Stimulated activated CD8-positive, alpha-beta memory T cell treated with anti-CD3 and anti-CD28 coated beads, Interleukin-4, amount 100 ng/mL, for 4 hours (primary cell): ENCODE measurements around the gene PTPN6.
A peak's percentile ranks its signal among the peaks of the same experiment; 100 is the strongest.

Source experiments
- DNase-seq, 2 donors: peaks; one replicate each; pipeline ENCODE4 v3.0.0-alpha.2; 2020; ENCODE audit warnings: low read depth in 2 of 2, low spot score in 1 of 2

PTPN6 gene

DNA sequence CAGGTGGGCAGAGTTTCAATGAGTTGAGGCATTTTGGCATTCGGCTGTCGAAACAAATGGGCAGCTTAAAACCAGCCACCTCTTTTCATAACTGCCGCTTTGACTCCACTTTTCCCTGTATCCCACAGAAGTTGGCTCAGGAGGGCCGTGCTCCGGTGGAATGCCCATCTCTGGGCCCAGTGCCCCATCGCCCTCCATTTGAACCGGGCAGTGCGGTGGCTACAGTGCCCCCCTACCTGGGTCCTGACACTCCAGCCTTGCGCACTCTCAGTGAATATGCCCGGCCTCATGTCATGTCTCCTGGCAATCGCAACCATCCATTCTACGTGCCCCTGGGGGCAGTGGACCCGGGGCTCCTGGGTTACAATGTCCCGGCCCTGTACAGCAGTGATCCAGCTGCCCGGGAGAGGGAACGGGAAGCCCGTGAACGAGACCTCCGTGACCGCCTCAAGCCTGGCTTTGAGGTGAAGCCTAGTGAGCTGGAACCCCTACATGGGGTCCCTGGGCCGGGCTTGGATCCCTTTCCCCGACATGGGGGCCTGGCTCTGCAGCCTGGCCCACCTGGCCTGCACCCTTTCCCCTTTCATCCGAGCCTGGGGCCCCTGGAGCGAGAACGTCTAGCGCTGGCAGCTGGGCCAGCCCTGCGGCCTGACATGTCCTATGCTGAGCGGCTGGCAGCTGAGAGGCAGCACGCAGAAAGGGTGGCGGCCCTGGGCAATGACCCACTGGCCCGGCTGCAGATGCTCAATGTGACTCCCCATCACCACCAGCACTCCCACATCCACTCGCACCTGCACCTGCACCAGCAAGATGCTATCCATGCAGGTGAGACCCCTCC, 12.6 kb upstream of the PTPN6 start:
- no peak for DNase-seq

DNA sequence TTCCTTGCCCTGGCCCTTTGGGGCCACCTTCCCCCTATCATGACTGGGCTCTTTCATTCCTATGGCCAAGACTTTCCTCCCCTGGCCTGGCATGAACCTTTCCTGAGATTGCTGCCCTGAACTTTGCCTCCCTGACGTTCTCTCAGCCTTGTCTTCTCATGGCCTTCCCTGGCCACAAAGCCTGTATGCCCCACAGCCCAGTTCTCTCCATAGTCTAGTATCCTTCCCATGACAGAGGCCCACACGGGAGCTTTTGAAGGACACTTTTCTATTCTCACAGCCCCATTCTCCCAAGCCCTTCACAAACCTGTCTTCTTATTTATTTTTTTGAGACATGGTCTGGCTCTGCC, 12.0 kb upstream of the PTPN6 start:
- no peak for DNase-seq

DNA sequence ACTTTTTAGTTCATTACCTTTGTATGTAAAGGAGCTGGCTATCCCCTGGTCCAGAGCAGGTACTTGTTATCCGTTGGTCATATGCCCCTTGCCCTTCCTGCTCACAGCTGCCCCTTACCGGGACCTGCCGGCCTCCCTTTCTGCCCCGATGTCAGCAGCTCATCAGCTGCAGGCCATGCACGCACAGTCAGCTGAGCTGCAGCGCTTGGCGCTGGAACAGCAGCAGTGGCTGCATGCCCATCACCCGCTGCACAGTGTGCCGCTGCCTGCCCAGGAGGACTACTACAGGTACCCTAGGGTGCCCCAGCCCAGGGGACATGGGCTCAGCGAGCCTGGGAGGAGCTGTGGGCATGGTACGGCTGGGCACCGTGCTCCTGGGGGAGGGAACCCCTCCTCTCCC, 9.9 kb upstream of the PTPN6 start:
- DNase-seq = no peak

DNA sequence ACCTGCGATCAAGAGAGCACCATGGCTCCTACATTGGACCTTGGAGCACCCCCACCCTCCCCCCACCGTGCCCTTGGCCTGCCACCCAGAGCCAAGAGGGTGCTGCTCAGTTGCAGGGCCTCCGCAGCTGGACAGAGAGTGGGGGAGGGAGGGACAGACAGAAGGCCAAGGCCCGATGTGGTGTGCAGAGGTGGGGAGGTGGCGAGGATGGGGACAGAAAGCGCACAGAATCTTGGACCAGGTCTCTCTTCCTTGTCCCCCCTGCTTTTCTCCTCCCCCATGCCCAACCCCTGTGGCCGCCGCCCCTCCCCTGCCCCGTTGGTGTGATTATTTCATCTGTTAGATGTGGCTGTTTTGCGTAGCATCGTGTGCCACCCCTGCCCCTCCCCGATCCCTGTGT, 9.4 kb upstream of the PTPN6 start:
- DNase-seq = no peak

DNA sequence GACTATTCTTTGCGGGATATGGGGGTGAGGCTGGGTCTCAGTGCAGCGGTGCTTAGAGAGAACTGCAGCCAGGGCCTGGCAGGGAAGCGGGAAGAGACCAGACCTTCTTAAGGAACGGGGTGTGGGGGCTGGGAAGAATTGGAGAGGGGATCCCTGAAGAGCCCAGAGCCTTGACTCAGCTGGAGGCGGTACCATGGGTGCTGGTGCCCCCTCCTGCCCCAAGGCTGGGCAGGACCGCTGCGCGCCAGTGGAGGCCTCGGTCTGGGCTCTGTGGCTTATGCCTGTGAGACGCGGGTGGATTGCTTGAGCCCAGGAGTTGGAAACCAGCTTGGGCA, 8.9 kb upstream of the PTPN6 start:
- no peak for DNase-seq

DNA sequence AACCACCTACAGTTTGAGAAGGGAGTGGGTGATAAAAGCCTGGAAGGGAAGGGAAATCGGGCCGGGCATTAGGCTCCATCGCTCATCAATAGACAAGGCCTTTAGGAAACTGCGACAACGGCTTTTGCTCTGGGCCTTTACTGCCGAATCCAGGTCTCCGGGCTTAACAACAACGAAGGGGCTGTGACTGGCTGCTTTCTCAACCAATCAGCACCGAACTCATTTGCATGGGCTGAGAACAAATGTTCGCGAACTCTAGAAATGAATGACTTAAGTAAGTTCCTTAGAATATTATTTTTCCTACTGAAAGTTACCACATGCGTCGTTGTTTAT, 7.8 kb upstream of the PTPN6 start:
- no peak for DNase-seq

DNA sequence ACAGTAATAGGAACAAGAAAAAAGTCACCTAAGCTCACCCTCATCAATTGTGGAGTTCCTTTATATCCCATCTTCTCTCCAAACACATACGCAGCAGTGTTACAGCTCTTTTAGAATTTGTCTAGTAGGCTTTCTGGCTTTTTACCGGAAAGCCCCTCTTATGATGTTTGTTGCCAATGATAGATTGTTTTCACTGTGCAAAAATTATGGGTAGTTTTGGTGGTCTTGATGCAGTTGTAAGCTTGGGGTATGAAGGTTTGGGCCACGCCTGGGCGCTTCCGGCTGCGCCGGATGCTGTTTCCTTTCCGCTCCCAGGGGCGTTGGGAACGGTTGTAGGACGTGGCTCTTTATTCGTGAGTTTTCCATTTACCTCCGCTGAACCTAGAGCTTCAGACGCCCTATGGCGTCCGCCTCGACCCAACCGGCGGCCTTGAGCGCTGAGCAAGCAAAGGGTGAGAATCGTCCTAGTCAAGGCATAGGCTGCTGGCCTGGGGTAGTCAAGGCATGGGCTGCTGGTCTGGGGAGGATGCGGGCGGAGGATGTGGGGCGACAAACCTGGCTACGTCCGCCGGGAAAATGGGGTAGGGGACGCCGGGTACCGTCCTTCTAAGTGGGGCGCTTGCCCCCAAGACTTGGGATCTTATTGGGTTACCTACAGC, 7.3 kb upstream of the PTPN6 start, which contains the start of the genes C12orf57 and RNU7-1:
Gene C12orf57 (plus strand): TSS at position 301 of the 659 bp plus-strand sequence. CDS start 100 bp downstream, at position 401.
Gene RNU7-1 (plus strand): TSS at position 95 of the 659 bp plus-strand sequence.
- DNase-seq = no peak

DNA sequence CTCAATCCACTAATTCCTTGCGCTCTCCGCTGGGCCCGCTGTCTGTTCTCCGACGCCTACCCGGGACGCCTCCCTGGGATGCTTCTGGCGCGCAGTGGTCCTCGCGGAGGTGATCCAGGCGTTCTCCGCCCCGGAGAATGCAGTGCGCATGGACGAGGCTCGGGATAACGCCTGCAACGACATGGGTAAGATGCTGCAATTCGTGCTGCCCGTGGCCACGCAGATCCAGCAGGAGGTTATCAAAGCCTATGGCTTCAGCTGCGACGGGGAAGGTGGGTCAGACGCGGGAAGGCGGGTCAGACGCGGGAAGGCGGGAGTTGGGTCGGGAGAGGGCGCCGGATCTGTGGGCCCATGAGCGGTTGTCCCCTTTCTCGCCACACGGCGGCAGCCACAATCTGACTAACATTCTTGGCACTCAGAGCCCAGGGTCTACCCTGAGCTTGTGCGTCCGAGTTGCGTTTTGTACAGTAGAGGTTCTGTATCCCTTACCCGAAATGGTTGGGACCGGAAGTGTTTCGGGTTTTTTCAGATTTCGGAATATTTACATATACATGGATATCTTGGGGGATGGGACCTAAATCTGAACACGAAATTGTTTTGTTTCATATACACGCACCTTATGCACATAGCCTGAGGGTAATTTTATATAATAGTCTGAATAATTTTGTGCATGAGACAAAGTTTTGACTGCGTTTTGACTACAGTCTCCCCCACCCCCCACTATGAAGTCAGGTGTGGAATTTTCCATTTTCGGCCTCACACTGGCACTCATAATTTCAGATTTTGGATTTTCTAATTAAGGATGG, 6.6 kb upstream of the PTPN6 start:
- peak; percentile 66 to 74 for DNase-seq

DNA sequence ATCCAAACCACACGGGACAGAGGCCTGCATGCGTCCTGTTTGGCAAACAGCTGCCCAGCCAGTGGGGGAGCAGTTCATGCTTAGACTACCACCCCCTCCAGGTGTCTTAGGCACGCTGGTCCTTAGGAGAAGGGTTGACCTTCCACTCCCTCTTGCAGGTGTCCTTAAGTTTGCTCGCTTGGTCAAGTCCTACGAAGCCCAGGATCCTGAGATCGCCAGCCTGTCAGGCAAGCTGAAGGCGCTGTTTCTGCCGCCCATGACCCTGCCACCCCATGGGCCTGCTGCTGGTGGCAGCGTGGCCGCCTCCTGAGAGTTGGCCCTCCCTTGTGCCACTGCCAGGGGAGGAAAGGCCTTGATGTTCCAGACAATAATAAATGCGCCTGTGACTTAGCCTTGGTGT, 5.5 kb upstream of the PTPN6 start:
- DNase-seq = no peak

DNA sequence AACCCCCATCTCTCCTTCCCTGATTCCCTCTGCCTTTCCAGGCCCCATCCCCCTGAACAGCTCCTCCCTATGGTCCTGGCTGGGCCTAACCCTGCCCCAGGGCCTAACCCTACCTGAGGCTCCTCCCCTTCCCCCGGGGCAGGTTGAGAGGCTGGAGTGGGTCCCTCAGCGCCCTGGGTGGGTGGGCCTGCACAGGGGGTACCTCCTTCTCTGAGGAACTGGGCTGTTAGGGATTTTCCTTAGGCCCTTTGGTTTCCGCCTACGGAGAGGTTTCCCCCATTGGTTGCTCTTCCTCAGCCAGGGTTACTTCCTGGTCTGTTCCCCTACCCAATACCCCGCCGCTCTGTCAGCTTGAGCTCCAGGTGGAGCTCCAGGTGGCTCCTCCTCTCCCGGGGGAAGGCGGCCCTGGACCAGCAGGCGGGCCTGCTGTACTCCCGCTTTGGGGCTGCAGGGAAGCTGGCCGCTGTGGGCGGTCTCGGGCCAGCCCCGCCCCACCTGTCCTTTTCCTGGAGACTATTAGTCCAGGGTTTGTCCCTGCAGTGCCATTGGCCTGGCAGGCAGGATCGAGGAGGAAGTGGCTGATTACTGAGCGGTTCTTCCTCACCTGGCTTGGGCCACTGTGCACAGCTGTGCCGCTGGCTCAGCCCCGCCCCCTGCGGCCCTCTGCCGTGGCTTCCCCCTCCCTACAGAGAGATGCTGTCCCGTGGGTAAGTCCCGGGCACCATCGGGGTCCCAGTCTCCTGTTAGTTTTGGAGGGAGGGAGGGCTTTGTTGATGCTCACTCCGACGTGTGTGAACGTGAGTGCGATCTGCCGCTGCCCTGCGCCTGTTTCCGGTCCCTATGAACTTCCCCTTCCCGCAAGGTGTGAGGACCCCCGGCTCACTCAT, 4.9 kb upstream of the PTPN6 start:
- DNase-seq = no peak

DNA sequence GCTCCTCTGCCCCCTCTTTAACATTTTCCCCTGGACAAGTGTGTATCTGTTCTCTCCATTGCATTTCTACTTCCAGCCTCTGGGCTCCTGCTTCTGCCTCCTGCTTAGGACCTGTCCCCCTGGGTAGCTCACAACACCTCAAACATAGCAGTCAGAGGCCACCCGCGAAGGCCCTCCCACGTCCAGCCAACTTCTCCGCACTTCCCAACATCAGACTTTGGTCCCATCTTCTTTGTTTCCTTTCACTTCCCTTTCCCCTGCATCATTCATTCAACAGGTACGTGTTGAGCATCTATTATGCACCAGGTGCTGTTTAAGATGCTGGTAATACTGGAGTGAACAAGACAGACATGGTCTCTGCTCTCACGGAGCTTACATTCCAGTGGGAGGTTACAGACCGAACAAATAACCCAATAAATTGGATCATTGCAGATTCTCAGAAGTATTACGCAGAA, 4.2 kb upstream of the PTPN6 start:
- DNase-seq = no peak

DNA sequence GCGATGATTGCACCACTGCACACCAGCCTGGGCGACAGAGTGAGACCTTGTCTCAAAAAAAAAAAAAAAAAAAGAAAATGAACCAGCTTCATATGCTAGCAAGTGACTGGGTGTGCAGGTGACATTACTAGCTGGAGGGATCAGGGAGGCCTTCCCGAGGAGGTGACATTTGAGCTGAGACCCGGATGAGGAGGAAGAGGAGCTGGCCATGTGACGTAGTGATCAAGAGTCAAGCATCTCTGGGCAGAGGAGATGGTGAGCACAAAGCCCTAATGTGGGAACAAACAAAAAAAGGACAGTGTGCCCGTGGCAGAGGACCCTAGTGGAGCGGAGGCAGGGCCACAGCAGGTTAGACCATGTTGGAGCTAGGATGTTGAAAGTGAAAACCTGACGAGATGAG, 3.5 kb upstream of the PTPN6 start:
- DNase-seq = no peak

DNA sequence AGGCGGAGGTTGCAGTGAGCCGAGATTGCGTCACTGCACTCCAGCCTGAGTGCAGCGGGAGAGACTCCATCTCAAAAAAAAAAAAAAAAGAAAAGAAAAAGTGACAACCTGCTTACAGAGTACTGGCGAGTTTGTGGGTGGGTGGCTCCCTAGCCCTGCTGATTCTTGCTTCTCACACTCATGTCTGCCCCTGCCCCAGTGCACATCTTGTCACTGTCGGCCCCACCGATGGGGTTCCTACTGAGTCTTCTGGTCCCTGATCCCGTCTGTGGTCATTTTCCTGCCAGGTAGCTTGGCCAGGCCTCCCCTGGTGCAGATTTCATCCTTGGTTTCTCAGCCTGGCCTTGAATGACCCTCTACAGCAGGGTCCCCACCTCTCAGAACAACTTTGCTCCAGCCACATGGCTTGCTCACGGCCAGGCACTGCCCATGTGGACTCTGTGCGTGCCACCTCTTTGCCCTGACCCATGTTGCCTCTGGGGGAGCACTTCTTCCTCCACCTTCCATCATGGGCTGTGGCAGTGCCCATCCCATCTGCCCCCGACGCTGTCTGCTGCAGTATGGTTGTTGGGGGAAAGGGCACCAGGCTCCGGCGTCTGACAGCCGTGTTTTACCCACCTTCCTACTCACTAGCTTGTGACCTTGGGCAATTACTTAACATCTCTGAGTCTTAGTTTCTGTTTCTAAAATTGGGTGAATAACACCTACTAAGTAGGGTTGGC, 2.1 kb upstream of the PTPN6 start:
- DNase-seq = no peak

DNA sequence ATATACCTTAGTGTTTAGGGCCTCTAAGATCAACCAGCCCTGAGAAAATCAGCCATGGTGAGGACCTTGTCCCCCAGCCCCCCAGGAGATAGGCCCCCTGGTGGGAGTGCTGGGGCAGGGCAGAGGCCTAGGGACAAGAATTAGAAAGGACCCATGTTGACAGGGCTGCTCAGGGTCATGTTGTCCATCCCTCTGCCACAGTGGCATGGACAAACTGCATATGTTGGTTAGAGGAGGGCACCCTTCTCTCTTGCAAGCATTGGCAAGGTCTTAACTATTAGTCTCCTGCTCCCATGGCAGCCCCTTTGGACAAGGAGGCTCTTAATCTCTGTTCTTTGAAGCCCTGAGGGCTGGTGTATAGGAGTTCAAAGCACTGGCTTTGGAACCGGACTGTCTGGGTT, 755 bp upstream of the PTPN6 start:
- DNase-seq = no peak

DNA sequence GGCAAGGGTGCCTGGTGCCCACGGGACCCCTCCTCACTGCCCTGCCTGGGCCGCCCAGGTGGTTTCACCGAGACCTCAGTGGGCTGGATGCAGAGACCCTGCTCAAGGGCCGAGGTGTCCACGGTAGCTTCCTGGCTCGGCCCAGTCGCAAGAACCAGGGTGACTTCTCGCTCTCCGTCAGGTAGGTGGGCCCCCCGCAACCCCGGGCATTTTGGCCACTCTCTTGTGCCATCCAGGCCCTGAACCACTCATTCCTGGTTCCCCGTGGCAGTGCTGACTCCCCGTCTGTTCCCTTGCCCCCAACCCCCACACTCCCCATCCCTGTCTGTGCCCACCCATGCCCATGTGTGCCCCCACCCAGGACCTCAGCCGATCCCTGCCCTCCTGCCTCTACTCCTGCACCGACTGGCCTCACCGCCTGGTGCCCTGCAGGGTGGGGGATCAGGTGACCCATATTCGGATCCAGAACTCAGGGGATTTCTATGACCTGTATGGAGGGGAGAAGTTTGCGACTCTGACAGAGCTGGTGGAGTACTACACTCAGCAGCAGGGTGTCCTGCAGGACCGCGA, 480 bp downstream of the PTPN6 start:
- DNase-seq = no peak

DNA sequence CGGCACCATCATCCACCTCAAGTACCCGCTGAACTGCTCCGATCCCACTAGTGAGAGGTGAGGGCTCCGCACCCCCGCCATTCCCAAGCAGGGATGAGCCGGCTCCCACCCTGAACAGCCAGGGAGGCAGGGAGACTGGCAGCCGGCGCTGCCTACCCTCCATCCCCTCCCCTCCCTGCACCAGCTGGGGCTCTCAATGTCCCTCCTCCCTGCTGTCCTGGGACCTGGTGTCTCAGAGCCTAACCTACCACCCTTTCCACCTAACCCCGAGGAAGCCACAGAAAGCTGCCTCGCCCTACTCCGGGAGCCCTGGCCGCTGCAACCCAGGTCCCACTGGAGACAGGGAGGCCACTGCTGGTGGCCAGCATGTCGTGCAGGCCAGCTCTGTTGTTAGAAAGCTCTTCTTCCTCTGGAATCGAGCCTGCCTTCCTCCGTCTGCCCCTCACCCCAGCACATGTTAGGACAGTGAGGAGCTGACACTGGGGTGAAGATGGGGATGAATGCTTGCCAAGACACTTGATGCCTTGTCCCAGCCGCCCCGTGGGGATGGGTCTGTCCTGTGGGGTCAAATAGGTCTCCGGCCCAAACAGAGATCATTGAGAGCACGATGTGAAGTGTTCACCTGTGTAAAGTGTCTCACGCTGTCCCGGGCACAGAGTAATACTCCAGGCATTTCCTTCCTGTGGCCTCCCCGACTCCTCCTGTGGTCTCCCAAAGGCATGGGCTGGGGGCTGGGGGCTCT, 1.1 kb downstream of the PTPN6 start:
- no peak for DNase-seq

DNA sequence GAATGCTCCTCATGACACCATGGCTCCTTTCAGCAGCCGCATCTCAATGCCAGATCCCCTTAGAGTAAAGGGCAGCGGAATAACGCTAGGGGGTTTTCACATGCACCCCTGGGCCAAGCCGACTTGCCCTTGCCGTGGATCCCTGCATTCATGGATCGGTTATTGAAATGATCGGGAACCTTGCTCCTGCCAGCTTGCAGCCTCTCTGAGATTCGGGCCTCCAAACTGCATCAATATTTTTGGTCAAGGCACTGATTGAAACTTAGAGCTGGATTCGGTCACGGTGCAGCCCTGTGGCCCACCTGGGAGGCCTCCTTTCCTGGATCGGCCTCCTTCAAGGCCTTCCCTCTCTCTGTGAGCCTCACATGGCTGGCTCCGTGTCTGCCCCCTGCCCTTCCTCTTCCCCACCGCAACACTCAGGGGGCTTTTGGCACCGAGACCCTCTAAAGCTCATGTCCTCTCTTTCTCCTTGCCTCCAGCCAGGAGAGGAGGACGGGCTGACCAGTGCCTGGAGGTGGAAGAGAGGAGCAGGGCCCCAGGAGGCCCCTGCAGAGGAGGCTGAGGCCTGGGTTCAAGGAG, 1.8 kb downstream of the PTPN6 start:
- no peak for DNase-seq

DNA sequence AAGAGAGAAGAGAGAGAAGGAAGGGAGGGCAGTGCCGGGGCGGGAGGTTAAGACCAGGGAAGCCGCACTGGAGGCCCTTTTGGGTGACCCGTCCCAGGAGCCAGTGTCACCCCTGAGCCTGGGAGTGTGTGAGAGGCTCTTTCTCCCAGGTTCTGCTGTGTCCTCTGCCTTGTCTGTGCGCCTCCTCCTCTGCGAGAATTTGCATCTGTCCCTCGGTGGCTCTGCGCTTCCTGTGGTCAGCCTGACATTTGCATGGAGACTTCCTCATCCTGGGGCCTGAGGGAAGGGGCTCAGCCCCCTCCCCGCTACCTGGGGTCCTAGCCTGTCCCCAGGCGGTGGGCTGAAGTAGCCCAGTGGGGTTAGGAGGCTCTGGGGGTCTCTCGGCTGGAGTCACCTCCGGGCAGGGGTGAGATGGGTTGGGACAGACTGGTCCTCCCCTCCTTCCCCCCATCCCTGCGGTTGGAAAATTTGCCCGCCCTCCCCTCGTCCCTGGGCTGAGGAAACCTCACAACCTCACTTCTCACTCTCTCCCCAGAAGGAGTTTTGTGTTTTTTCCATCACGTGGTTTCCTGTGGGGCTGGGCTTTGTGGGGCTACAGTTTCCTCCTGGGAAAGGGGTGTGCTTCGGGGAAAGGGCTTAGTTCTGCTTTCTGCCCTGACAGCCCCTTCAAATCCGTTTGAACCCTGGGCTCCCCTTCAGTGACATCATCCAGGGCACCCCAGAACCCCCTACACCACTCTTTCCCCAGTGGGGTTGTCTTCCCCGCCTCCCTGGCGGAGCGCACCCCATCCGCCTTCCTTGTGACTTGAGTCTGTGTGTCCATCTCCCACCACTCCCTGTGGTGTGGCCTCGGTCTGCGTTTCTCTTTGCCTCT, 2.5 kb downstream of the PTPN6 start:
- peak; percentile 79 to 84 for DNase-seq
